ENCODE data around the gene RHOH.

Gene RHOH

DNA sequence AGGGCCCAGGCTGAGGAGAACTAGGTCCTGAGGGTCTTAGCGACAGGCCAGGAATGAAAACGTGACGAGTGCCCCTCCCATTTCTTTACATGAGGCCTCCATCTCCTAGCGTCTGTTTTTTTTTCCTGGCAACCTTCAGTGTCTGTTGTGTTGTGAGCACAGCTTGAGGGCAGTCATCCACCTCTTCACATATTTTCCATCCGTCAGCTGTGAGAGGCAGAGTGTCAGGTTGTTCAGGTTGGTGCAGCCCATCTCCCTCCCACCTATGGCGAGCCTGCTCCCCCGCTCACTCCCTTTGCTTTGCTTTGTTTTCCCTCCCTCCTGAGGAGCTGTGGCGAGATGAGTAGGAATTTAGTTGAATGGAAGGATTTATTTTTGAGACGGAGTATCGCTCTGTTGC, 86.6 kb downstream of the RHOH start:
- ATAC-seq: no peak
- TF ChIP-seq, protein P1, sequence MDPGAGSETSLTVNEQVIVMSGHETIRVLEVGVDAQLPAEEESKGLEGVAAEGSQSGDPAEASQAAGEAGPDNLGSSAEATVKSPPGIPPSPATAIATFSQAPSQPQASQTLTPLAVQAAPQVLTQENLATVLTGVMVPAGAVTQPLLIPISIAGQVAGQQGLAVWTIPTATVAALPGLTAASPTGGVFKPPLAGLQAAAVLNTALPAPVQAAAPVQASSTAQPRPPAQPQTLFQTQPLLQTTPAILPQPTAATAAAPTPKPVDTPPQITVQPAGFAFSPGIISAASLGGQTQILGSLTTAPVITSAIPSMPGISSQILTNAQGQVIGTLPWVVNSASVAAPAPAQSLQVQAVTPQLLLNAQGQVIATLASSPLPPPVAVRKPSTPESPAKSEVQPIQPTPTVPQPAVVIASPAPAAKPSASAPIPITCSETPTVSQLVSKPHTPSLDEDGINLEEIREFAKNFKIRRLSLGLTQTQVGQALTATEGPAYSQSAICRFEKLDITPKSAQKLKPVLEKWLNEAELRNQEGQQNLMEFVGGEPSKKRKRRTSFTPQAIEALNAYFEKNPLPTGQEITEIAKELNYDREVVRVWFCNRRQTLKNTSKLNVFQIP (CRISPR knock-in tag; IDR thresholded peaks at IDR 0.05; ENCODE audit: borderline replicate concordance, low read depth): no peak
- TF ChIP-seq ESRRG (CRISPR knock-in tag; IDR thresholded peaks at IDR 0.05) (no peak), BACH2 (CRISPR knock-in tag; IDR thresholded peaks at IDR 0.05; ENCODE audit: borderline replicate concordance) (no peak), TOX (CRISPR knock-in tag; IDR thresholded peaks at IDR 0.05; ENCODE audit: borderline replicate concordance) (no peak), PPARA (CRISPR knock-in tag; IDR thresholded peaks at IDR 0.05; ENCODE audit: borderline replicate concordance) (no peak), TCF4 (CRISPR knock-in tag; IDR thresholded peaks at IDR 0.05; ENCODE audit: borderline replicate concordance) (no peak), SNAI2 (CRISPR knock-in tag; IDR thresholded peaks at IDR 0.05) (no peak), ISL1 (CRISPR knock-in tag; IDR thresholded peaks at IDR 0.05) (no peak), ZNF8 (CRISPR knock-in tag; IDR thresholded peaks at IDR 0.05) (no peak), RARB (CRISPR knock-in tag; IDR thresholded peaks at IDR 0.05) (no peak), CSDC2 (CRISPR knock-in tag; IDR thresholded peaks at IDR 0.05) (no peak), ZC3H10 (CRISPR knock-in tag; IDR thresholded peaks at IDR 0.05) (no peak), OSR1 (CRISPR knock-in tag; IDR thresholded peaks at IDR 0.05) (no peak), ARNTL (CRISPR knock-in tag; IDR thresholded peaks at IDR 0.05; ENCODE audit: borderline replicate concordance, low read depth) (no peak), ZFP30 (CRISPR knock-in tag; IDR thresholded peaks at IDR 0.05) (no peak), ZNF70 (CRISPR knock-in tag; IDR thresholded peaks at IDR 0.05) (no peak)
- TF ChIP-seq, protein P2, sequence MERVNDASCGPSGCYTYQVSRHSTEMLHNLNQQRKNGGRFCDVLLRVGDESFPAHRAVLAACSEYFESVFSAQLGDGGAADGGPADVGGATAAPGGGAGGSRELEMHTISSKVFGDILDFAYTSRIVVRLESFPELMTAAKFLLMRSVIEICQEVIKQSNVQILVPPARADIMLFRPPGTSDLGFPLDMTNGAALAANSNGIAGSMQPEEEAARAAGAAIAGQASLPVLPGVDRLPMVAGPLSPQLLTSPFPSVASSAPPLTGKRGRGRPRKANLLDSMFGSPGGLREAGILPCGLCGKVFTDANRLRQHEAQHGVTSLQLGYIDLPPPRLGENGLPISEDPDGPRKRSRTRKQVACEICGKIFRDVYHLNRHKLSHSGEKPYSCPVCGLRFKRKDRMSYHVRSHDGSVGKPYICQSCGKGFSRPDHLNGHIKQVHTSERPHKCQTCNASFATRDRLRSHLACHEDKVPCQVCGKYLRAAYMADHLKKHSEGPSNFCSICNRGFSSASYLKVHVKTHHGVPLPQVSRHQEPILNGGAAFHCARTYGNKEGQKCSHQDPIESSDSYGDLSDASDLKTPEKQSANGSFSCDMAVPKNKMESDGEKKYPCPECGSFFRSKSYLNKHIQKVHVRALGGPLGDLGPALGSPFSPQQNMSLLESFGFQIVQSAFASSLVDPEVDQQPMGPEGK (CRISPR knock-in tag; IDR thresholded peaks at IDR 0.05; ENCODE audit: borderline replicate concordance): no peak
- TF ChIP-seq, protein P3, sequence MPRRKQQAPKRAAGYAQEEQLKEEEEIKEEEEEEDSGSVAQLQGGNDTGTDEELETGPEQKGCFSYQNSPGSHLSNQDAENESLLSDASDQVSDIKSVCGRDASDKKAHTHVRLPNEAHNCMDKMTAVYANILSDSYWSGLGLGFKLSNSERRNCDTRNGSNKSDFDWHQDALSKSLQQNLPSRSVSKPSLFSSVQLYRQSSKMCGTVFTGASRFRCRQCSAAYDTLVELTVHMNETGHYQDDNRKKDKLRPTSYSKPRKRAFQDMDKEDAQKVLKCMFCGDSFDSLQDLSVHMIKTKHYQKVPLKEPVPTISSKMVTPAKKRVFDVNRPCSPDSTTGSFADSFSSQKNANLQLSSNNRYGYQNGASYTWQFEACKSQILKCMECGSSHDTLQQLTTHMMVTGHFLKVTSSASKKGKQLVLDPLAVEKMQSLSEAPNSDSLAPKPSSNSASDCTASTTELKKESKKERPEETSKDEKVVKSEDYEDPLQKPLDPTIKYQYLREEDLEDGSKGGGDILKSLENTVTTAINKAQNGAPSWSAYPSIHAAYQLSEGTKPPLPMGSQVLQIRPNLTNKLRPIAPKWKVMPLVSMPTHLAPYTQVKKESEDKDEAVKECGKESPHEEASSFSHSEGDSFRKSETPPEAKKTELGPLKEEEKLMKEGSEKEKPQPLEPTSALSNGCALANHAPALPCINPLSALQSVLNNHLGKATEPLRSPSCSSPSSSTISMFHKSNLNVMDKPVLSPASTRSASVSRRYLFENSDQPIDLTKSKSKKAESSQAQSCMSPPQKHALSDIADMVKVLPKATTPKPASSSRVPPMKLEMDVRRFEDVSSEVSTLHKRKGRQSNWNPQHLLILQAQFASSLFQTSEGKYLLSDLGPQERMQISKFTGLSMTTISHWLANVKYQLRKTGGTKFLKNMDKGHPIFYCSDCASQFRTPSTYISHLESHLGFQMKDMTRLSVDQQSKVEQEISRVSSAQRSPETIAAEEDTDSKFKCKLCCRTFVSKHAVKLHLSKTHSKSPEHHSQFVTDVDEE (CRISPR knock-in tag; IDR thresholded peaks at IDR 0.05): no peak
- TF ChIP-seq, protein P4, sequence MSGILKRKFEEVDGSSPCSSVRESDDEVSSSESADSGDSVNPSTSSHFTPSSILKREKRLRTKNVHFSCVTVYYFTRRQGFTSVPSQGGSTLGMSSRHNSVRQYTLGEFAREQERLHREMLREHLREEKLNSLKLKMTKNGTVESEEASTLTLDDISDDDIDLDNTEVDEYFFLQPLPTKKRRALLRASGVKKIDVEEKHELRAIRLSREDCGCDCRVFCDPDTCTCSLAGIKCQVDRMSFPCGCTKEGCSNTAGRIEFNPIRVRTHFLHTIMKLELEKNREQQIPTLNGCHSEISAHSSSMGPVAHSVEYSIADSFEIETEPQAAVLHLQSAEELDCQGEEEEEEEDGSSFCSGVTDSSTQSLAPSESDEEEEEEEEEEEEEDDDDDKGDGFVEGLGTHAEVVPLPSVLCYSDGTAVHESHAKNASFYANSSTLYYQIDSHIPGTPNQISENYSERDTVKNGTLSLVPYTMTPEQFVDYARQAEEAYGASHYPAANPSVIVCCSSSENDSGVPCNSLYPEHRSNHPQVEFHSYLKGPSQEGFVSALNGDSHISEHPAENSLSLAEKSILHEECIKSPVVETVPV (CRISPR knock-in tag; IDR thresholded peaks at IDR 0.05): no peak
- TF ChIP-seq, protein P5, sequence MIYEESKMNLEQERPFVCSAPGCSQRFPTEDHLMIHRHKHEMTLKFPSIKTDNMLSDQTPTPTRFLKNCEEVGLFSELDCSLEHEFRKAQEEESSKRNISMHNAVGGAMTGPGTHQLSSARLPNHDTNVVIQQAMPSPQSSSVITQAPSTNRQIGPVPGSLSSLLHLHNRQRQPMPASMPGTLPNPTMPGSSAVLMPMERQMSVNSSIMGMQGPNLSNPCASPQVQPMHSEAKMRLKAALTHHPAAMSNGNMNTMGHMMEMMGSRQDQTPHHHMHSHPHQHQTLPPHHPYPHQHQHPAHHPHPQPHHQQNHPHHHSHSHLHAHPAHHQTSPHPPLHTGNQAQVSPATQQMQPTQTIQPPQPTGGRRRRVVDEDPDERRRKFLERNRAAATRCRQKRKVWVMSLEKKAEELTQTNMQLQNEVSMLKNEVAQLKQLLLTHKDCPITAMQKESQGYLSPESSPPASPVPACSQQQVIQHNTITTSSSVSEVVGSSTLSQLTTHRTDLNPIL (CRISPR knock-in tag; IDR thresholded peaks at IDR 0.05; ENCODE audit: low read depth): no peak

DNA sequence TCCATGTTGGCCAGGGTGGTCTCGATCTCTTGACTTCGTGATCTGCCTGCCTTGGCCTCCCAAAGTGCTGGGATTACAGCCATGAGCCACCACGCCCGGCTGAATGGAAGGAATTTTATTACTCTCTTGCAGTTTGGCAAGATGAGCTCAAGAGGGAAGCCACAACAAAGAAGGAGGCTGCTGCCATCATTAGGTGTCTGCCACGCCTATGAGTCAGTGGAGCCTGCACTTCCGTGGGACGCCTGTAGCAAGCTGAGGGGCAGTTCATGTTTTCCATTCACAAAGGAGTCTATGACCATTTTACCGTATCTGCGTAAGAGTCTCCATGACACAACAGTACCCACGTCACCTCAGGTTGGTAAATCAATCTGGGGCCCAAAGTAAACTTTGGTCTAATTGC, 87.1 kb downstream of the RHOH start:
- no peak for TF ChIP-seq ARNTL (CRISPR knock-in tag; IDR thresholded peaks at IDR 0.05; ENCODE audit: borderline replicate concordance, low read depth)
- TF ChIP-seq ZC3H10 (CRISPR knock-in tag; IDR thresholded peaks at IDR 0.05): no peak
- no peak for TF ChIP-seq ESRRG (CRISPR knock-in tag; IDR thresholded peaks at IDR 0.05)
- TF ChIP-seq, protein P3 (CRISPR knock-in tag; IDR thresholded peaks at IDR 0.05): no peak
- no peak for TF ChIP-seq ZNF565 (CRISPR knock-in tag; conservative IDR thresholded peaks at IDR 0.05; ENCODE audit: low read depth)
- TF ChIP-seq TCF4 (CRISPR knock-in tag; IDR thresholded peaks at IDR 0.05; ENCODE audit: borderline replicate concordance): no peak
- TF ChIP-seq, protein P4 (CRISPR knock-in tag; IDR thresholded peaks at IDR 0.05): no peak
- TF ChIP-seq TOX (CRISPR knock-in tag; IDR thresholded peaks at IDR 0.05; ENCODE audit: borderline replicate concordance): no peak
- ATAC-seq: no peak

Measured in SK-N-SH treated with all-trans-retinoic acid at 6 μM for 48 hours (cell line).